PC-3 (cell line): Measurements from ENCODE around the gene NDUFS7.
"Not testable (repeated sequence)": the region's sequence is repeated elsewhere in the genome, so short reads cannot be mapped to it uniquely, and the experiment has no call there.

Experiments used
- CTCF ChIP-seq: fragments of 300-600 bp; sonication (generic); conservative IDR thresholded peaks from 2 replicates; pipeline ENCODE4 v1.5.1; 2017; ENCODE audit warnings: antibody characterized with exemption, low read depth, mild to moderate bottlenecking, low read length
- EZH2 ChIP-seq: fragments of 300-600 bp; sonication (generic); IDR thresholded peaks from one replicate; pipeline ENCODE4 v1.6.1; 2017; ENCODE audit warnings: antibody characterized with exemption, mild to moderate bottlenecking, low read length; ENCODE audit not compliant: unreplicated experiment
- EZH2phosphoT487 ChIP-seq: fragments of 300-600 bp; sonication (generic); IDR thresholded peaks from 2 replicates; pipeline ENCODE4 v1.6.1; 2018; ENCODE audit warnings: mild to moderate bottlenecking, antibody characterized with exemption, low read length, borderline replicate concordance

- TF ChIP-seq CTCF, EZH2, EZH2phosphoT487: not testable (repeated sequence)
These were observed 56.1 kb downstream of the NDUFS7 start for GRCh38 chr19:1439525-1440417.
